GM18519 (cell line): Measurements from ENCODE around the gene TOMM22.

ENCODE experiments used
- ATAC-seq: cut with Tn5 transposase; IDR thresholded peaks from one replicate; pipeline ENCODE4 v1.9.1; 2021; ENCODE audit warnings: mild to moderate bottlenecking, moderate library complexity; ENCODE audit not compliant: unreplicated experiment, low FRiP score

TOMM22 gene

DNA sequence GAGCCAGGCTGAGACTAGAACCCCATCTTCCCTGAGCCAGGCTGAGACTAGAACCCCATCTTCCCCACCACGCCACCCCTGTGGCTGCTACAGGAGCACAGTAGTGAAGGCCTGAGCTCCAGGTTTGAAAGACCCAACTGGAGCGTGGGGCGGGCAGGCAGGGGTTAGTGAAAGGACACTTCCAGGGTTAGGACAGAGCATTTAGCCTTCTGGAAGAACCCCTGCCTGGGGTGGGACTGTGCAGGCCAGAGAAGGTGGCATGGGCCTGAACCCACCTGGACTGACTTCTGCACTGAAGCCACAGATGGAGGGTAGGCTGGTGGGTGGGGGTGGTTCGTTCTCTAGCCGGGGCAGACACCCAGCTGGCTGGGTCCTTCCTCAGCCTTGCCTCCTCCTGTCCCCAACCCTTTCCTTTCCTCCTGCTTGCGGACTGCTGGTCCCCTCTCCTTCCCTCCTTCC, 50.0 kb downstream of the TOMM22 start:
- ATAC-seq, result no peak

DNA sequence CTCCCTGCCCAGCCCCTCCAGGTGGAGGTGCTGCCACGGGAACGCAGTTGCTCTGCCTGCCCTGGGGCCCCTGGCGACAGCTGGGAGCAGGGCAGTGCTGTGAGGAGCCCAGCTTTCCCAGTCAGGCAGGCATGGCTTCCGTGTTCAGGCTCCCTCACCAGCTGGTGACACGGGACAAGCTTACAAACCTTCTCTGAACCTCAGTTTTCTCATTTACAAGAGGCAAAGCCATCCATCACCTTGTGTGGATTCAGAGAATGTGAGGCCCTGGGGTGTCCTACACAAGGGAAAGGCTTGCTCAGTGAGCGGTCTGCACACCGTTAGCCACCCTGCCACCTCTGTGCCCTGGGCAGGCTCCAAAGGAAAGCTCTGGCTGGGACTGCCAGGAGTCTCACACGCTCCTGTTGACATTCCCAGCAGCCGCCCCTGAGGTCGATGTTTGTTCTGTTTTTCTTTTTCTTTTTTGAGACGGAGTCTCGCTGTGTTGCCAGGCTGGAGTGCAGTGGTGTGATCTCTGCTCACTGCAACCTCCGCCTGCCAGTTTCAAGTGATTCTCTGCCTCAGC, 50.6 kb downstream of the TOMM22 start:
- no peak for ATAC-seq

DNA sequence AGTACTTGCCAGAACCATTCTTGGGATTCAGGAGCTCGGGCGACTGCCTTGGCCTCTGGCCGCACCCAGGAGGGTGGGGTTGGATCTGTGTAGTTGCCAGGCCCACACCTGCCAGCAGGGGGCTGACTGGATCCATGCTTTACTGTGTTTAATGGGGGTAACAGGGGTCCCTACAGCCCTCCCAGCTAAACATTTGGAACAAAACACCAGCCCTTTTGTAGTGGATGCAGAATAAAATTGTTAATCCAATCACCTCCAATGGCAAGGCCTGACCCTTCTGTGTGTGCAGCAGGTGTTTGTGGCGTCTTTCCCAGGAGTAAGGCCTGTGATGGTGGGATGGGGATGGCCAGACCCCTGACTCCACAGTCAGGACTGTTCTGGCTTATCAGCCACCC, 51.6 kb downstream of the TOMM22 start:
- ATAC-seq, result no peak

DNA sequence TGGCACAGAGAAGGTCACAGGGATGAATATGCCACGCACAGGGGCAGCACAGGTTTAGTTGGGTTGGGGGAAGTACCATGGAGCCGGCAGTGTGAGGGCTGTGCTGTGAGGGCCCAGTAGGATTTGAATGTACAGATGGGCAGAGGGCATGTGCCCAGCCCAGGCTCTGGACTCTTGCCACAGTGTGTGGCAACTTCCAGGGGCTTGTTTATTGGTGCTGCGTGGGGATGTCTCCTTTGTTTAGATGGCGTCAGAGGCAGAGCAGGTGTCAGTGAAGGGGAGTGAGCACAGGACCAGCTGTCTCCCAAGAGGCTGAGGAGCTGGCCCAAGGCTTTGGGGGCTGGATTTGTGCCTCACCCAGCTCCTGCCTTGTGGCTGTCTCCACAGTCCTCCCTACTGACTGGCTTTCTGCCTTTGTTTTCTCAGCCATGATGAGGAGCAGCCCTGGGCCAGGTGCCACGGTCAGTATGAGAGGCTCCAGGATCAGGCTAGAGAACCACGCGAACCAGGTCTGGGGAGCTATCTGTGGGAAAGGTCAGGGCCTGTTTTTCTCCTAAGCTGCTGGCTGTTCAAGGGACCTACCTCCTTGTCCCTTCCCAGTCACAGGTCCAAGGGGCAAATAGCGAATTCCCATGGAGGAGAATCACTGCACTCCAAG, 52.1 kb downstream of the TOMM22 start:
- ATAC-seq, result no peak

DNA sequence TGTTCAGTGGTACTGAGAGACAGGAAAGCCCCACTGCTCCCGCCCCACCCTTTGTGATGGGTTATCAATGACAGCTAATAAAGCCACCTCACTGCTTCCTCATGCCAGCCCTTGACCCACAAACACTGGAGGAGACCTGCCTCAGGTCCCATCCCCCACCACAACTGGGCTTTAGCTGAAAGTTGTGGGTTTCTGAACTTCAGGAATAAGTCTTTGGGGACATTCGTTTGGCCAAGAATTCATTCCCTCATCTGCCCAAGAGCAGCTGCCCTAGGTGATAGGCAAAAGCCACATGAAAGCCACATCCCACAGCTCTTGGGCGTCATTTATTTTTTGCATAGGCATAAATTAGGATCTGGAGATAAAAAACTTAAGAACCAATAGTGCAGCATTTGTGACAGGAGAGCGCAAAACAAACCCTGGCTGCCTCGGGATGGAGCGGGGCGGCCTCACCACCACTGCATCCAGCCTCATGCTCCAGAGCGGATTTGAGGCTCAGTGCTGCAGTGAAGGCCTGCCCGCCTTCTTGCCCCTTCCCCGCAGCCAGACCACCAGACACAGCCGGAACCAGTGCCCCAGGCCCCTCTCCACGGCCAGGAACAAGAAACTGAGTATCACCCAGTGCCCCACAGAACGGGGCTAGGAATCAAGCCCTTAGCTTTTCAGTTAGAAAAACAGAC, 52.8 kb downstream of the TOMM22 start:
- ATAC-seq, result no peak
